ENCODE results near the gene SLIT3.

The SLIT3 gene

DNA sequence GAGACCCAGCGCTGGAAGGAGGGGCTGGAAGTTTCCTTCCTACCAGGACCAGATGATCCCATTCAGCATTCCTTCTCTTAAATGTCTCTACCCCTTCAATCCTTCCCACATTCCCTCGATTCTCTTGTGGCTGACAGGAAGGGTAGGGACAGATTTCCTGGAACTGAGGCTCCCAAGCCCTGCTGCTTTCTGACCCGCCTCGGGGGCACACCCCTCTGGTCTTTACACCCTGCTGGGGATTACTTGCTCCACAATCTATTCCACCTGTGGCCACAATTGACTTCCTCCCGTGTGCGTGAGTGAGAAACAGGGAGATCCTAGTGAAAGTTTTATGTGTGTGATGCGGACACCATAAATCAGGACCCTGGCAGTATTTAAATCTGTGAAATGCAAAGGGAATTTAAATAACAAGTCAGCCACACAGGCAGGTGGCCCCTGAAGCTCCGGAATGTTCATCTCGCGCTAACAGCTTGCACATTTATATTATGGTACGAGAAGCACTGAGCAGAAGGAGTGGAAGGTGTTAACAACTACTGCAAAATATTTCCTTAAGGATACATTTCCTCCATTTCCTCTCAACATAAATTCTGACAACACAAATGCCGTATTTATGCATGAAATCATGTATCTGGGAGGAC, 237.5 kb downstream of the SLIT3 start:
- no peak for DNase-seq

DNA sequence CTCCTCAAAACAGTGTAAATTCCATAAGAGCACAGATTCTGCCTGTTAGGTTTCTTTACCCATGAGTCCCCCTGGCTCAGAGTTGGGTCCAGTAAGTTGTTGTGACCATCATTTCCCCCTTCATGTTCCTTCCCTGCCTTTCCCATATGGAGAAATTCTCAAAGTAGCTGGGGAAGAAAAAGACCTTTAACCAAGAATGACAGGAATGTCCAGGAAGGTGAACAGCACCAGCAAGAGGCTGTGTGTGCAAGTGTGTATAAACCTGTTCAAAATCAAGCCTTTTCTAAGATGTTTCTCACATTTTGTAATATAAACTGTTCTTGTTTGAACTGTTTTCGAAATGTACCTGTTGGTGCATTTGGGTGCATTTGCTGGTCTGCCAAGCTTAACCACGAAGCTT, 238.2 kb downstream of the SLIT3 start:
- no peak for DNase-seq

DNA sequence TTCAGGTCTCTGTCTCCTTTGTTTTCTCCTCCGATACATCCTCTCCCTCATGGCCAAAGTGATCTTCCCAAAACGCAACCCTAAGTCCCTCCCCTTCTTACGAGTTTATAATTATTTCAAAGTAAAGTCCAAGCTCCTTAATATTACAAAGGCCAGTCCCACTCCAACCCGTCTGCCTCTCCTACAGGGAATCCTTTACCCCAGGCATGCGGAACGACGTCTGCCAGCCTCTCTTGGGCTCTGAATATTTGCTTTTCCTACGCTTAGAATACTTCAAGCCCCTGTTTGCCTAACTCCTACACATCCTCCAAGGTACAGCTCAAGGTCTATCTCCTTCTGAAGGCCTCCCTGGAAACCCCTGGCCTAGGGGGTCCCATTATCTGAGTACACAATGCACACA, 246.4 kb downstream of the SLIT3 start:
- no peak for DNase-seq

DNA sequence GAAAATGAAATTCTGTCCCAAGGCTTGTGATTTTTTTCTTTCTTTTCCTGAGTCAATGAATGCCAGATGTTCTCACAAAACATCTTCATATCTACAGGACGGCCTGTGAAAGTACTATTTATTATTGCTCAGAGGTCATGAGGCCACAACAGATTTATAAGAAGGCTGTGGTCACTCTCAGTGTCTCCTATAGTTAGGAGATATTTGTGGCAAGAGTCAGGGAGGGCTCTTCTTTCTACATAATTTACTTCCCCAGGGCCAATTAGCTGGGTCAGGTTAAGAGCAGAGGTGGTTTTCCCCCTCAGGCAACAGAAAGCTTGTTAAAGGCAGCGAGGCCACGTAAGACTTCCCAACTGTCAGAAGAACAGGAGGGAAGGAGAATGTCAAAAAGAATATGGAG, 248.7 kb downstream of the SLIT3 start:
- no peak for DNase-seq

DNA sequence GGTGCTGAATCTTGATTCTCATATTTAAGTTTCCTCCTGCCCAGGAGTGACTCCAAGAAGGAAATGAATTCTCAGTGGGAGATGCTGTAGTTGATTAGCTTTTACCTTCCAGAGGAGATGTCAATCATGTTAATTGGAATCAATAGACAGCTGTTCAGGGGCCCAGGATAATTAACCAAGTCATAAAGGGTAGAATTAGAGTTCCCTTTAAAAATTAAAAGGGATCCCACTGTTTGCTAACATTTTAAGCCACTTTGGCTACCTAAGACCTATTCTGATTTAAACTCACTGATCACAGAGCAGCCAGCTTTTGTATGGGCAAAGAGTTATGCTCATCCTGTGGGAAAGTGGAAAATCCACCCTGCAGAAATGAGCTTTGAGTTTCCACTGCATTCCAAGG, 249.6 kb downstream of the SLIT3 start:
- DNase-seq: no peak

GRCh38 chr5:169050636-169051035, 250.3 kb downstream of the SLIT3 start:
- no peak for DNase-seq

DNA sequence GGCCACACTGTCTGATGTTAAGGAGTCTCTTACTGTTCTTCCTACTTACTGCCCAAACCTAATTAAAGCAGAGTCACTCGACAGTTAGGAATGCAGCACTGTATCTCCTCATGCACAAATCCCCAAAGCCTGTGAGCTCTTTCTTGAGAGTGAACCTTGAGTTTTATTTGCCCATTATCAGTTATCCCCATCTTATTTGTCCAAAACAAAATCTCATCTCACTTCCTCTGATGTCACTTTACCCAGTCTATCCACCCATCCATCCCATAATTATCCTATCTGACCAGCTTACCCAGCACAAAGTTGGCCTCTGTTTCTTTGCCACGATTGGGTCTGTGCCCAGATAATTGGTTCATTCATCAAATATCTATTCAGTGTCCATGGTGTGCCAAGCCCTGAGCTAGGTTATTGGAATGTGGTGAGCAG, 250.8 kb downstream of the SLIT3 start:
- DNase-seq: no peak

GRCh38 chr5:169049712-169050111, 251.2 kb downstream of the SLIT3 start:
- no peak for DNase-seq

DNA sequence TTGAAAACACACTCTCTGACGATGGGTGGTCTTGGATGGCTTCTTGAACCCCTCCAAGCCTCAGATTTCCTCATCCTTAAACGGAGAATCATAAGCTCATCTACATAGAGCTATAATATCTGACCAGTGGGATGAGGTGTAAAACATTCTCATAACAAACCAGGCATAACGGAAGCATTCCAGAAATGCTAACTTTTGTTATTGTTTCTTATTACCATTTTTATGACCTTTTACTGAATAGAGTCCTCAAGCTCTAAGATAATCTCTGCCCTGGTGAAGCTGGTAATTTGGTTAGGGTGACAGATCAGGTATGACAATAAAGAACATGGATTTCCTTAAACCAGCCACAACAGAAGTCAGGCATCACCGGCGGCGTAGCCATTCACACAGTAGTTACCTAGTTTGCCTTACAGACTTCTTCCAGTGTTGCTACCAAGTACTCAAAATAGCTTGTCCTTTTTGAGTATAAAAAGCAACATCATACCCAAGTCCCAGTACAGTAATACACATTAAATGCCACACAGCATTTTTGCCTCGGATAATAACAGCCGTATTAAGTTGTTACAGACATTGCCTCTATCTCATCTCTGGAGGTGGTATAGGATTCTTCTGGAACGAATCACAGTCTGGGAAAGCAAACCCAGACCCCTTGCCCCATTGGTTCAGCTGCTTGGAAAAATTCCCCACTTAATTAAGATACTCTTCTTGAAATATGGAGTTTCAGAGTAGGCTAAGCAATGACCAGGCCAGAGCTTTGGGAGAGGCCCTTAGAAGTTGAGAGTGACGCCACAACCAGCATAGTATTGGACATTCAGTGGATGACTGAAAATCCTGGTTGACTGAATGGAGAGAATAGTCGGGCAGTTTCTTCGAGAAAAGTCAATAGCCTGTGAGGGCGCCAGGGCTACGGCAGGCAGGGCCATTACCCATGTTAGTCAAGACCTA, 252.5 kb downstream of the SLIT3 start:
- DNase-seq: no peak

GRCh38 chr5:169044962-169045361, 256.0 kb downstream of the SLIT3 start:
- no peak for DNase-seq

DNA sequence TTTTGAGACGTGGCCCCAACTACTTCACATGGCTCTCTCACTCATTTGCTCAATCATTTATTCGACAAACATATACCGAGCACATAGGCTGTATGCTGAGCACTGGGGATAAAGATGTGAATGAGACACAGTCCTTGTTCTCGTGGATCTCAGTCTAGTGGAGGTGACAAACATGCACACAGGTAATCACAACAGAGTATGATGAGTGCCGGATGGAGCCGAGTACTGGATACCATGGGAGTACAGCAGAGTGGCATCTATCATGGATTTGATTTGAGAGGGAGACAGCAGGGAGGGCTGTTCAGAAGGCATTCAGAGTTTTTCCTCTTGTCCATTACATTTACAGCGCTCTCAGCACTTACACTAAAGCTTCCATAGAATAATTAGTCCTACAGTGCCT, 259.8 kb downstream of the SLIT3 start:
- no peak for DNase-seq

- no peak for DNase-seq
Measured at GRCh38 chr5:169039592-169039991, 261.3 kb downstream of the SLIT3 start.

GRCh38 chr5:169037466-169037865, 263.5 kb downstream of the SLIT3 start:
- no peak for DNase-seq

- DNase-seq: no peak
Measured at GRCh38 chr5:169036079-169036805, 264.7 kb downstream of the SLIT3 start.

DNA sequence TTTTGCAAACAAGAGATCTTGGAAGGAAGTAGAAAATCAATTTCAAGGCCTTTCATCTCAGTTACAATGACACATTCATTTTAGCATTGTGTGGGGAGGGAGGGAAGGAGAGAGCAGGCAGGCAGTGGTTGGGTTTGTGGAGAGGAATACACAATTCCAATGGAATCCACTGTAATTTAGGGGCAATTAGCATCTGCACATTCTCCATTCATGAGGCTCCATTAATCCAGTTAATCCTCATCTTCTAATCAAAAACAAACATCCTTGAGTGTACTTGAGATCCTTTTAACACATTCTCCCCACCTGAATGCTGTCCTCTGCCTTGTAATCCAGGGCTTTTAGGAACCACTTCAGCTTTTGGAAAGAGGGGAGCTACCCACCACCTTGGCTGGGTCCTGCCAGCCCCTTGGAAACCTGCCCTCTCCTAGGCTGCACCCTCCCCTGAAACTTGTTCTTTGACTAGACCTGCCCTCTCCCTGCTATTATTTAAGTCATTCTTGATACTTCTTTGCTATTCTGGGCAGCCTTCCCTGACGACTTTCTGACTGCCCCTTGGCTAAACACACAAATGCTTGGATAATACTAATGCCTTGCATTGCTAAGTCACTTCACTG, 271.2 kb downstream of the SLIT3 start:
- DNase-seq: no peak

DNA sequence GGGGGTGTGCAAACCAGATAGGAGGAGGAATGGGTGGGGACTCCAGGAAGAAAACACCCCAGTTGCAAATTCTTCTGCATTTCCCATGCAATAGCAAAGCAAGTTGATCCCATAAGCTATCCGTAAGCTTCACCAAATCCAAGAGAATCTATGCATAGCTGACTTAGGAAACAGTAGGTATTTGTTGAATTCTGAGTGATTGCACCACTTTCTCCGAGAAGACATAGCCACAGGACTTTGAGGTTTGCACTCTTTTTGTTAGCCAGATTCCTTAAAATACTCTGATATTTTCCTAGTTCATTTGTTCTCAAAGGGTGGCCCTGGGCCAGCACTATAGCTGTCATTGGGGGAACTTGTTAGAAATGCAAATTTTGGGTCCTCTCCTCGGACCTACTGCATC, 271.9 kb downstream of the SLIT3 start:
- DNase-seq: no peak

DNA sequence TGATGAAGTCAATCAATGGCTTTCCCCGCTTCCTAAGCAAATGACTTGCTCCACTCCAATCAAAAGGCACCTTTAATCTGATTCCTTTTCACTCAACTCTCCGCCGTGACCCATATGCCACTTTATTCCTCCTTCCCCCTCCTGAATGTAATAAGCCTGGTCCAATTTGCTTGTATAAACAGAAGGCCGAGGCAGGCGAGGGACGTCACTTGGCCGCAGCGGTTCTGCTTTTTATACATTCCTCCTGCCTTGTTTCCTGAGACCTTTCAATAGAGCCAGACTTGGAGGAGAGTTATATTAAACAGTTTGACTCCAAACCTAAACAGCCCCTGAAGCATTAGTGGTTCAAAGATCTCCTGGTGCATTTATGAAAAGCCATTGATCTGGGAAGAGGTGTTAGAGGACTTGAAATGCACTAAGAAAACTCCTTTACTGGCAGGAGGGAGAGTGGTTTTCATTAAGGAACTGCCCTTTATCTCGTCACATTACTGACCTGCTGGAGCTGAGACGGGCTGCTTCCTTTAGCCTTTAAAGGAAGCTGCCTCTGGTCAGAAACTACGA, 273.4 kb downstream of the SLIT3 start:
- DNase-seq: peak; percentile 66

DNA sequence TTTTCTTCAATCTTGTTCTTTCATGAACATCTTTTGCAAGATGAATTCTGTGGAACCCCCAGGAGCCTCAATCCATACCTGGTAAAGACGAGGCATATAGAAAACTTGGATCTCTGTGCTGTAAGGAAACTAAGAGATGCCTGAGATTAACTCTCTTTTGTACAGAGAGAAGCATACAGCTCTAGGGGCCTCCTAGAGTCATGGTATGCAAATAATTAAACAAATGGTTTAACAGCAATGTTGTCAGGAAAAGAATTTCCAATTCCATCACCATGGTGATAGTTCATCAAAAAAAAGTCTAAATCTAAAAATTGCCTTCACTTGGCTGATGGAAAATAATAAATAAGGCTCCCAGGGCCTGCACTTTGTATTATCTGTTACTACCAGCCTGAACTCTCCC, 275.4 kb downstream of the SLIT3 start:
- DNase-seq: peak; percentile 36

GRCh38 chr5:169024421-169024820, 276.5 kb downstream of the SLIT3 start:
- no peak for DNase-seq

GRCh38 chr5:169022718-169023117, 278.2 kb downstream of the SLIT3 start:
- DNase-seq: no peak

GRCh38 chr5:169020102-169020501, 280.8 kb downstream of the SLIT3 start:
- no peak for DNase-seq

GRCh38 chr5:169018925-169019324, 282.0 kb downstream of the SLIT3 start:
- no peak for DNase-seq

DNA sequence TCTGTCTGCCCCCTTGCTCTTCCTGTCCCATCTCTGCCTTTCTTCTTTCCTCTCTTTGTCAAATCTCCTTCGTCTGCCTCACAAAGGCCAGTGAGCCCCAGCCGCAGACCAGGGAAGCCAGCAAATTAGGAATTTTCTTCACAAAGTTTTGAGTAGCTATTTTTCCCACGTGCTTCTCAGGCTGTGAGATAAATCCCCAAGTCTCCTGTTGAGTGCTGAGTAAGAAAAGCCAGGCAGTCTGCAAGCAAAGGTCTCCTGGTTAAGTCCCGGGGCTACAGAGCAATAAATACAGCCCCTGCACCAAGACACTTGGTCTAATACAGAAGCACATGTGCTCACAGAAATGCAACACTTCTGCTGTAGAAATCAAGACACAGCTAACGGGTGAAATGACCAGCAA, 284.9 kb downstream of the SLIT3 start:
- no peak for DNase-seq

Measured in NCI-H1048 (cell line).